ENCODE results near the gene GRIN3A. TPM values are rescaled to one million over a fixed set of nuclear protein-coding genes. Genes with fewer than 3 reads are reported as not detected.

GRIN3A gene
- total RNA-seq, 1 experiment from 2014 or later: not detected

- Histone ChIP-seq H2BK5ac (ENCODE audit: insufficient read length, low read length) (no peak overlapping the region), H3K9ac (ENCODE audit: extremely low read depth, insufficient read length, low read length) (no peak overlapping the region), H3K79me2 (ENCODE audit: insufficient read depth, low read length) (no peaks in the 10 kb centered on the region), H3K79me1 (ENCODE audit: insufficient read depth, low read depth, low read length, poor library complexity, severe bottlenecking) (no peaks in the 10 kb centered on the region), H4K20me1 (ENCODE audit: control insufficient read depth, insufficient read depth, insufficient read length) (no peaks in the 10 kb centered on the region), H3K23me2 (ENCODE audit: insufficient read length, low read depth, low read length, poor library complexity, severe bottlenecking) (no peaks in the 10 kb centered on the region), H4K8ac (replicated peaks; ENCODE audit: insufficient read length, low read depth, low read length) (no peak overlapping the region), H2BK12ac (ENCODE audit: insufficient read length, low read depth, low read length) (no peak overlapping the region), H3K4ac (ENCODE audit: low read depth, low read length) (no peak overlapping the region), H3K18ac (ENCODE audit: insufficient read length, low read depth, low read length) (no peak overlapping the region), H4K91ac (ENCODE audit: insufficient read length, low read depth, low read length) (no peak overlapping the region), H3K27me3 (ENCODE audit: insufficient read depth, low read length) (no peaks in the 10 kb centered on the region), H3K14ac (ENCODE audit: insufficient read depth, low read length) (no peak overlapping the region), H2BK15ac (ENCODE audit: low read depth, low read length) (no peak overlapping the region), H3K9me3 (ENCODE audit: control insufficient read depth, low read depth, low read length) (no peaks in the 10 kb centered on the region), H3K4me2 (ENCODE audit: insufficient read depth, insufficient read length, low read length) (no peak overlapping the region), H3K23ac (ENCODE audit: insufficient read length, low read depth, low read length) (no peak overlapping the region), H4K5ac (ENCODE audit: insufficient read length, low read depth, low read length) (no peak overlapping the region), H3K27ac (ENCODE audit: insufficient read length, low read depth, low read length) (no peak overlapping the region), H2AK5ac (ENCODE audit: insufficient read length, low read length) (no peak overlapping the region), H3K56ac (ENCODE audit: insufficient read length, low read depth, low read length) (no peak overlapping the region), H3T11ph (ENCODE audit: low read length) (no peak overlapping the region), H2AFZ (ENCODE audit: low read length) (no peak overlapping the region), H2BK120ac (ENCODE audit: low read depth, low read length, poor library complexity, severe bottlenecking) (no peak overlapping the region), H2BK20ac (ENCODE audit: low read depth, low read length, poor library complexity, severe bottlenecking) (no peak overlapping the region), H3K4me1 (ENCODE audit: insufficient read depth, low read length) (no peaks in the 10 kb centered on the region)
- H3K36me3 Mint-ChIP-seq (ENCODE audit: insufficient read depth in 1 of 3, low read depth in 3 of 3): no peaks in the 10 kb centered on the region
- no peak for DNase-seq
- no peaks in the 10 kb centered on the region for H3K9me3 Mint-ChIP-seq
- no peak overlapping the region for H3K27ac Mint-ChIP-seq
- H3K4me3 Mint-ChIP-seq: no peak overlapping the region
- TF ChIP-seq CTCF (conservative IDR thresholded peaks at IDR 0.05): peak; percentile 33
- WGBS (ENCODE audit: extremely low coverage, insufficient read length, low lambda C conversion rate): no CpG with 5 or more reads among the region's 1 CpG
- H3K4me1 Mint-ChIP-seq: no peaks in the 10 kb centered on the region
- no peaks in the 10 kb centered on the region for H3K27me3 Mint-ChIP-seq (ENCODE audit: low read depth)
These were observed 103.0 kb downstream of the GRIN3A start for GRCh38 chr9:101635473-101635872.

All from H9 (cell line).